ENCODE measurements around the gene CDKN2C.

CDKN2C gene

DNA sequence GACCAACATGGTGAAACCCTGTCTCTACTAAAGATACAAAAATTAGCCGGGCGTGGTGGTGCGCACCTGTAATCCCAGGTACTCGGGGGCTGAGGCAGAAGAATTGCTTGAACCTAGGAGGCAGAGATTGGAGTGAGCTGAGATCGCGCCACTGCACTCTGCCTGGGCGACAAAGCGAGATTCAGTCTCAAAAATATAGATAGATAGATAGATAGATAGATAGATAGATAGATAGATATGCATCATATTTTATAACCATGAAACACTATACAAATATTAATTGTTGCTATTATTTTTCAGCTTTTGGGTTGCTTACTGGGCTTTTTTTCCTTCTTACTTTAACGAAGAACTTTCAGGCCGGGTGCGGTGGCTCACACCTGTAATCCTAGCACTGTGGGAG, 5.2 kb upstream of the CDKN2C start:
- no peak for DNase-seq (ENCODE audit: low read depth in 2 of 2)

DNA sequence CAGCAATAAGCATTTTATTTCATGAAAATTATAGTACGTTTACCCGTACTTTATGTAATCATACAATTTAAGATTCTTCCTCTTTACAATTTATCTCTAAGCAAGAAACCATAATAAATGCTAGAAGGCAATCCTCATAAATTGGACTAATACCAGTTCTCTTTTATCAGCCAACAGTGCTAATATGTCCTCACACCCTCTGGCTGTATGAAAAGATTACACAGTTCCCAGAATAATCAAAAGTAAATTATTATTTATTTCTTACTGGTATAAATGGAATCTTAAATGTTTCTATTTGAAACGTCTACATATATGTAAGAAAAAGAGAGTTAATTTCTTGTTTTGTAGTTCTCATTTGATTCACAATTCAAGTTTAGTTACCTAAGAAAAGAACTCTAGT, 3.1 kb upstream of the CDKN2C start:
- no peak for DNase-seq (ENCODE audit: low read depth in 2 of 2)

DNA sequence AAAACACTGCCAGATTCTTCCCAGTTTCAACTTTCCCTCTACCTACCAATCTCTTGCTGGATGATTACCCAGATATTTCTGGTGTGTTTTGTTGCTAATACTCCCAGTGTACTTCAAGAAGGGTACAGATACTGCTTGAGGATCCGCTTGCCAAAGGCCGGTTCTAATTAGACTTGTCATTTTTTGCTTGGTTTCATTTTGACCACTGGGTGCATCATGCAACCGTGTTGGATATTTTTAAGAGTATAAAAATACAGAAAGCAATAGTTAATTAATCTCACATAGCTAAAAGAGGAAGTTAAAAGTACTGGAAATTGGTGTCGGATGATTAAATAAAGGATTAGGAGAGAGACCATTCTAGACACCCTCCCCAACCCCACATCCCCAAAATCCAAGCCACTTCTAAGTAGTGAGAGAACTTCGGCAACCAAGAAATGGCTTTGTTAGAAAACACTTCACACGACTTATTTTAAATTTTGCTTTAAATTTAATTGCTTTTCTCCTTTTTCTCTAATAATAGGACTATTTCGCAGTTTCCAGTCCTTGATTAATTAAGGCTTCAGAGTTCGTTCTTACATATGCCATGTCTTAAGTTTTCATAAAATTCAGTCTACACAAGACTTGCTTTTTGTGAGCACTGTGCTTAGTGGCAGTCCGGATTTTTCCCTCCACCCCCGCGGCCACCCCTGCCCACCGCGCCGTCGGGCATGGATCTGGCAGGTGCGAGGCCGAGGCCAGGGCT, 2.5 kb upstream of the CDKN2C start:
- DNase-seq (ENCODE audit: low read depth in 2 of 2): no peak

DNA sequence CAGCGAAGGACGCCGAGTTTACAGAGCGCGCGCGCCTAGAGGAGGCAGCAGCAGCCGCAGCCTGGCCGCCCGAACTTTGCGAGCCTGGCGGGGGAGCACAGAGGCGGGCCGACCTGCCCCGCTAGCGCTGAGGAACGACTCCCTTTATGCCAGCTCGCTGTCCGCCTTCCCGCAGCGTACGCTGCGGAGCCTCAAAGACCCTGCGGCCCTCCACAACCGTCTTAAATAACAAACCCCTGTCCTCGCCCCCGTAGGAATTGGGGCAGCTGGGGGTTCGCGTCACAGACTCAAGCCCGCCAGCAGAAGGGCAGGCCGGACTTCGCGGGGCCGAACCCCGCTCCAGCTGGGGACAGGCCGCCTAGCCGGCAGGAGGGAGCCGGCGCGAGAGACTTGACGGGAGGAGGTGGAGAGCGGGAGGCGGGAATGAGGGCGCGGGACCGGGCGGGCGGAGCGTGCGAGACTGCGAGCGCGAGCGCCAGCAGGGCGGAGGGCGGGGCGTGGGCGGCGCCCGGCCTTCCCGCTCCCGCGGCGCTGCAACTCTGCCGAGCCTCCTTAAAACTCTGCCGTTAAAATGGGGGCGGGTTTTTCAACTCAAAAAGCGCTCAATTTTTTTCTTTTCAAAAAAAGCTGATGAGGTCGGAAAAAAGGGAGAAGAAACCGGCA, 1.8 kb upstream of the CDKN2C start:
- peak; percentile 62 to 81 for DNase-seq (ENCODE audit: low read depth in 2 of 2)

DNA sequence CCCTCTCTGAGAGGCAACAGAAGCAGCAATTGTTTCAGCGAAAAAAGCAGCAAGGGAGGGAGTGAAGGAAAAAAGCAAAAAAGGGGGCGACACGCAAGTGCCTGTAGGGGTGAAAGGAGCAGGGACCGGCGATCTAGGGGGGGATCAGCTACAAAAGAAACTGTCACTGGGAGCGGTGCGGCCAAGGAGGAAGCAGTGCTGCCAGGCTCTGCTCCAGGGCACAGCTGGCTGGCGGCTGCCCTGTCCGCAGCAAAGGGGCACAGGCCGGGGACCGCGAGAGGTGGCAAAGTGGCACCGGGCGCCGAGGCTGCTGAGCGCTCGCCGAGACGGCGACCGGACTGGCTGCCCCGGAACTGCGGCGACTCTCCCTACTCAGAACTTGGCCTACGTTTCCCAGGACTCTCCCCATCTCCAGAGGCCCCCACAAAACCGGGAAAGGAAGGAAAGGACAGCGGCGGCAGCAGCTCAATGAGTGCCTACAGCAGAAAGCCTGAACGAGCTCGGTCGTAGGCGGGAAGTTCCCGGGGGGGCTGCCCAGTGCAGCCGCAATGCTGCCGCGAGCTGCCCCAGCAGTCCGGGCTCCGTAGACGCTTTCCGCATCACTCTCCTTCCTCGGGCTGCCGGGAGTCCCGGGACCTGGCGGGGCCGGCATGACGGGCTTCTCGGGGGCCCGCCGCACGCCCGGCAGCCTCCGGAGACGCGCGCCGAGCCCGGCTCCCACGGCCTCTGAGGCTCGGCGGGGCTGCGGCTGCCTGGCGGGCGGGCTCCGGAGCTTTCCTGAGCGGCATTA, 1.0 kb upstream of the CDKN2C start:
- DNase-seq (ENCODE audit: low read depth in 2 of 2): peak in 1 of 2 donors; percentile 47

DNA sequence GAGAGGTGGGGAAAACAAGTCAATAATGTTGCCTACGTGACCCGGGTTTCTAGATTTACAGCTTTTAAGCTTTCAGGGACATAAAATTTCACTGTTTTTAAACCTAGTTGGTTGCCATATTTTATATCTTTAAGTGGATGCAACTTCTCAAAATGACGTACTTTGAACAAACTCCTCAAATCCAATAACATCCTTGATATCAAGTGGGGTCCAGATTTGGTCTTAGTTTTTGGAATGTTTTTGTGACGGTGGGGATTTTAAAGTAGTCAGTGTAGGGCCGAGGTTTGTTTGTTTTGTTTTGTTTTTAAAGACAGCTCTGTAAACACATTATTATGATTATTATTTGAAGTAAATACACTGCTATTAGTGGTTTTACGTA, 453 bp downstream of the CDKN2C start:
- no peak for DNase-seq (ENCODE audit: low read depth in 2 of 2)

DNA sequence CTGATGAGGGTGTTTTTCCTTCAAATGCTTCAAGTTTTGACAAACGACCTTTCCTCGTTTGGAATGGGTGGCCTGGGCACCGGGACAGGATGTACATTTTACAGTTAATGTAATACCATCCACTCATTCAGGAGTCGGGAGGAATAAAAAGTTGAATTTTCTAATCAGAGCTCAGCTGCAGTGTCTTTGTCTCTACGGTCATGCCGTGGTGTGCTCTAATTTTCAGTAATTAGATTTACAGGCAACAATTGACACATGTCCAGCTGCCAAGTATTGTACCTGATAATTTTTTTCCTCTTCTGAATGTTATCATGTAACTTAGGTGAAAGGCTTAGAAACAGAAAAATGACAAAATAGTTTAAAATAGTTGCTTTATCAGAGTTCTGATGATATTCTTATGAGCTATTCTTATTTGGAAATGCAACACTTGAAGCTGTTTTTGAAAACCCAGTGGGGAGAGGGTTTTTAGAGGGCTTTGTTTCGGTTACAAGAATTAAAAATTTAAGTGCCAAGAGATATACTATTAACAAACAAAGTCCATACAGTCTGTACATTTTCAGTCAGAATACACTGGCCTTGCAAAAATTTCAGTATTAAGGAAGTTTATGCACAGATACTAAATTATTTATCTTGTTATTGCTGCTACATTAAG, 1.0 kb downstream of the CDKN2C start:
- DNase-seq (ENCODE audit: low read depth in 2 of 2): no peak

DNA sequence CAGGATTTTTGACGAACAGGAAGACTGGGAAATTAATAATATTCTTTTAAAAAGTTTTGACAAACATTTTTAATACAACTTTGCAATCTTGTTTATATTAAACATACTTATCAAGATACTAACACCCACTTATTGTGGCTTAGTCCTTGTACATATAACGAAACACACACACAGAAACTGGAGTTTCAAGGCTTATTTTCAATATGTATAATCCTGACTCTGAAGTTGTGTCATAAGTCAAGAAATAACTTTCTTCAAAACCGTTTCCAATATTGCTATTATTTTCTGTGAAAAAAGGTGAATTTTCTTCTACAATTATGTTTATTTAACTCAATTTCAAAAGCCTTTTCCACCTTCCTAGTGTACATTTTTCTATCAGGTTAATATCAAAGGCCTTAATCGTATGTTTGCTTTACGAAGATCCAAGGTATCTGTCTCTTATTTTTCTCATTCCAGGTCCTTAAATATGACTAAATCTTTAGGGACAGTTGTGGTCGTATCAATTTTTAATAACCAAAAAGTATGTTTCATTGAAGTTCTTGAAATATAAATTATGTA, 1.8 kb downstream of the CDKN2C start:
- DNase-seq (ENCODE audit: low read depth in 2 of 2): no peak

DNA sequence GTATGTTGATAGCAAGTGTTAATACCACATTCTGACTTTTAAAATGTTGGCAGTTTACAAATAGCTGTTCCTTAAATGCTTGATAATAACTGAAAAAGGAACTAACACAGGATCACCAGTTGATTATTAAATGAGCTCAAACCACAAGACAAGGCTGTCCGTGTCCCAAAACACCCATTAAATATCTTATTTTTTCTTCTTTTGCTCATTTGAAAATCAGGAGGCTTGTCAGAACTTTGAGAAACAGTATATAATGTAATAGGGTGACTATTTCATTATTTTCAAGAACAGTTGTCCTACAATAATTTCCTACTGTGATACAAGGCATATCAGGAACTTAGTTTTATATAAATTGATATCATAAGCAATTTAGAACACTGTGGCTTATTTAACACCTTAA, 2.7 kb downstream of the CDKN2C start:
- no peak for DNase-seq (ENCODE audit: low read depth in 2 of 2)

DNA sequence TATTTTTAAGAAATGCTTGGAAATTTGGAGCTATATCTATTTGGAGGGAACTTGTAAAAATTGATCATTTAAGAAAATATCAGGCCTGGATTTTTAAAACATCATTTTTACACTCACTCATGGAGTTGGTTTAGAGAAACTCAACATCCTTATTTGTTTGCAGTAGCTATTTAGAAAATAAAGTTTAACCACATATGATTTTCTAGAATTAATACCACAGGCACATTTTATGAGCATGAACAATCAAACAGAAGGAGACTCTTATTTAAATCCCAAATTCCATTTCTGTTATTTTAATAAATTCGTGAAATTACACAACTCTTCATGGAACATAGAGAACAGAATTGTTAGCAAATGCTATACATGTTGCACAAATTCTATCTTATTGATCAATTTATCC, 3.2 kb downstream of the CDKN2C start:
- no peak for DNase-seq (ENCODE audit: low read depth in 2 of 2)

DNA sequence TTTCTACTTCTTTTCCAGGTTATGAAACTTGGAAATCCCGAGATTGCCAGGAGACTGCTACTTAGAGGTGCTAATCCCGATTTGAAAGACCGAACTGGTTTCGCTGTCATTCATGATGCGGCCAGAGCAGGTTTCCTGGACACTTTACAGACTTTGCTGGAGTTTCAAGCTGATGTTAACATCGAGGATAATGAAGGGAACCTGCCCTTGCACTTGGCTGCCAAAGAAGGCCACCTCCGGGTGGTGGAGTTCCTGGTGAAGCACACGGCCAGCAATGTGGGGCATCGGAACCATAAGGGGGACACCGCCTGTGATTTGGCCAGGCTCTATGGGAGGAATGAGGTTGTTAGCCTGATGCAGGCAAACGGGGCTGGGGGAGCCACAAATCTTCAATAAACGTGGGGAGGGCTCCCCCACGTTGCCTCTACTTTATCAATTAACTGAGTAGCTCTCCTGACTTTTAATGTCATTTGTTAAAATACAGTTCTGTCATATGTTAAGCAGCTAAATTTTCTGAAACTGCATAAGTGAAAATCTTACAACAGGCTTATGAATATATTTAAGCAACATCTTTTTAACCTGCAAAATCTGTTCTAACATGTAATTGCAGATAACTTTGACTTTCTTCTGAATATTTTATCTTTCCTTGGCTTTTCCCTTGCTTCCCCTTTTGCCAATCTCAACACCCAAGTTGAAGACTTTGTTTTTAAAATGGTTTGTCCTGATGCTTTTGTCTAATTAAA, 4.0 kb downstream of the CDKN2C start:
- DNase-seq (ENCODE audit: low read depth in 2 of 2): no peak

DNA sequence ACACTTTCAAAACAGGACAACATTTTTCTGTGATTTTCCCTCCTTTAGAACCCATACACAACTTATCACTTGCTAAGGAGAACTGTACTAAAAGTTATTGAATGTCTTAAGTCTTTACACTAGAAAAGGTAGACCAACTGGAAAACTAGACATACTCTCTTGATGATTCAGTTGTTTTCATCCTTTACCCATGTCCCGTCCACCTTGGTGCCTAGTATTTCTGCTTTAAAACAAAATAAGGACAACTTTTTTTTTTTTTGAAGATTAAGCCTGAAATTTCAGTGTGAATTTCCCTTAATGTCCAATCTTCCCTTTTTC, 4.5 kb downstream of the CDKN2C start:
- no peak for DNase-seq (ENCODE audit: low read depth in 2 of 2)

DNA sequence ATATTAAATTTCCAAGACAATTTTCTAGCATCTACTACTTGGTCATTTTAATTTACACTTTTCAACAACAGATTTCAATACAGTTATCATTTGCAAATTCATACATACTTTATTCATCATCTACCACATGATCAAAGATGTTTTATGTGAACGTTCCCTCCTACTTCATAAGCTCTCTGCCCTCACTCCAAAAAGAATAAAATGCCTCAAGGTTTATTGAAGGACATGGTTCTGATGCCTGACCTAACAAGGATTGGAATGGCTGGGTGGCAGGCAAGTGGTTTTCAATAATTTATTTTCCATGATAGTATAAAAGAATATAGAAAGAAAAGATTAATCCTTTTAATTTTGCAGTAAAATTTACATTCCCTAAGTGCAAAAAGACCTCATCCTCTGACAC, 5.4 kb downstream of the CDKN2C start:
- DNase-seq (ENCODE audit: low read depth in 2 of 2): no peak

DNA sequence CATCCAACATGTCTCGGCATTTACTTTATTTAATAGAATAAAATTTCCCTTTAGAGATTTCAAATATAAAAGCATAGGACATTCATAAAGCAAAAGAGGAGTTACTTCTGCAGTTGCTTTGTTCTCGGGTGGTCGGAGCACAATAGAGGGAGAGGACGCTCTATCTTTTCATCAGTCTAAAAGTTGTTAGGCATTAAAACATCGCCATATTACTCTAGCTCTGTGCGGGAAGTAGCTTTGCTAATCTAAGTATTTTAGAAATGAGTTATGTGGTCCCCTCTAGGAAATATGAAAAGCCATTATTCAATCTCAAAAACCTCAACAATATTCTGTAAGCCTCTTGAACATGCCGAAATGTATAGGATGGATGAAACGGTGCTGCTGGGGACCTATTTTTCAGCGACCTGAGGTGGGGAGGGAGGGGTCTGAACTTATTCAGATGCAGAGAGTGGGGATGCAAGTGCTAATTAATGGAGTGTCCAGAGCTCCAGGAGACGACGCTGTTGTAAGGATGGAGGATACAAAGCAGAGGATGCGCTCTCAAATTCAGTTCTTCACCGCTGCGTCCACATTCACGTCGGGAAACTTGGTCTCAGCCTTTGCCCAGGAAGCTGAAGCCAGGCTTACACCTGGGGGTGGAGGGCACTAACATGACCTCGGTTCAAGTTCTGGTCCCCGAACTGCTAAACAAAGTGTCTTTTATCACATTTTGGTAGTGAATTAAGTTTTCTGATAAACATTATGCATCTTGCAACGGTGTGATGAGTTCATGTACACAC, 6.3 kb downstream of the CDKN2C start:
- no peak for DNase-seq (ENCODE audit: low read depth in 2 of 2)

DNA sequence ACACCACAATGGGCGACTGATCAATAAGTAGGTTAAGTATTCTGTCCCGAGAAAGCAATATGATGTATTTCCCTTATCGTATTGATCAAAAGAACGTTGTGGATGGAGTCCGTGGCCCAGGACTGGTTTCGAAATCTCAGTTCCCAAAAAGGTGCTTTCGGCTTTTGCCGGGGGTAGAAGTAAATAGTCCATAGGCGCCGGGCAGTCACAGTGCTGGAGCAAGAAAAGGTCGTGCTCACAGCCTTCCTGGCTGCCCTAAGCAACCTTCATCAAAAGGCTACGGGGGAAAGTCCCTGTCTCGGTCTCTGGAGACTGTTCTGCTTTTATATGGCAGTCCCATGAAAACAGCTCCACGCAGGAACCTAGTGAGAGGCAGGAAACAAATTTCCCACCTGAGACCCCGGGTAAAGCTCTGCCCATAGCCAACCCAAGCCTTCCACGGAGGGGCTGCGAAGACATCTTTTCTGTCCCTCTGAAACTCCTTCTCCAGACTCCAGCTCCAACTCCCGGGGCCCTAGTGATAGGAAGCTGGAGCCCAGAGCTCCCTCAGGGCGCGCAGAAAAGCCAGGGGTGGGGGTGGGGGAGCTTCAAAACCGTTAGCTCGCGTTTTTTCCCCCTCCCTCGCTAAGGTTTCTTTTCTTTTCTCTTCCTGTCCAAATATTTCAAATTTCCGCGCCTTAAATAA, 7.0 kb downstream of the CDKN2C start:
- DNase-seq (ENCODE audit: low read depth in 2 of 2): peak in 1 of 2 donors; percentile 10

DNA sequence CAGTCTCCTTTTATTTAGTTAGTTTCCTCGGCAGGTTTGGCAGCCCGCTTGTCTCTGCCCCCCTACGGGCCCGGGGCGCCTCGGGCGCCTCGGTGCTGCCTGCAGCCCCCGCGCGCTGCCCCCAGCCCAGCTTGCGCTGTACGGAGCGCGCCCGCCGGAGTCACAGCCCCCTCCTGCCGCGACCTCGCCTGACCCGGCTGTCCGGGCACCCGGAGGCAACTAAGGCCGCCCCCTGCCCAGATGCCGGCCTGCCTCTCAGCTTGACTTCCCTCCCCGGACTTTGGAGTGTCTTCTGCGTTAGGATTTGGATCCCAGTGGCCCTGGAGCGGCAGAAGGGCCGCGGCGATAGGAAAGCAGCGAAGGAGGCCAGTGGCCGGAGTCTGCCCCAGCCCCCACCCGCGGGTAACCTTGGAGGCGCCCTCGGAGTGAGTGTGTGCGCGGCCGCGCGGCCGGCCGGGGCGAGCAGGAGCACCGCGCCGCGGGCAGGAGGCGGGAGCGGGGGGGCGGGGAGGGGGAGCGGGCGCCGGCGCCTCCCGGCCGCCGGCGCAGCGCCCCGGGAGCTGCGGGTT, 7.6 kb downstream of the CDKN2C start:
- DNase-seq (ENCODE audit: low read depth in 2 of 2): no peak

DNA sequence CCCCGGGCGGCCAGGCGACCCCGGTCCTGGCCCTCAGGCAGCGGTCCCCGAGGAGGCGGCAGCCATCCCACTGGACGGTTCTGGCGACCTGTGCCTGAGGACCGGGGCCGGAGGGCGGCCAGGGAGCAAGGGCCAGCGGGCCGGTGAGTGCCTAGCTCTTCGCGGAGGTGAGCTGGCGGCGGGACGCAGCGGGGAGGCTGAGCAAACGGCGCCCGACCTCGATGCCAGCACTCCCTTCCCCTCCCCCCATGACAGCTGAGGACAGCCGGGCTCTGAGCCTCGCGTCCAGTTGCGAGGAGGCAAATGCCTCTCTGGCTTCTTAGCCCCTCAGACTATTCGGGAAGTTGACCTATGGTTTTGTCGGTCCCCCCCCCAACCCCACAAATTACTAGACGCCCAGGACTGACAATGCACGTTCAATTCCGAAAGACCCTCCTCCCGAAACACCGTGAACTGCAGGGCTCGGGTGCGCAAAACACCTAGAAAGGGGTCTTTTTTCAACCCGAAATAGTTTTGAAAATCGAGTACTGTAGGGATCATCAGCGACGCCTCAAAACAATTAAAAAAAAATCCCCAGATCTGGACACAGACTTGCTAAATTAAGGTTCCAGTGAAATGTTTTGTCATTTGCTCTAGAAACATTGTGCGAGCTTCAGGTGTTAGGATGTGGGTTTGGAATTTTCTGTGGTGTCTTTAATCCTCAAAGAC, 8.3 kb downstream of the CDKN2C start:
- DNase-seq (ENCODE audit: low read depth in 2 of 2): peak in 1 of 2 donors; percentile 17

DNA sequence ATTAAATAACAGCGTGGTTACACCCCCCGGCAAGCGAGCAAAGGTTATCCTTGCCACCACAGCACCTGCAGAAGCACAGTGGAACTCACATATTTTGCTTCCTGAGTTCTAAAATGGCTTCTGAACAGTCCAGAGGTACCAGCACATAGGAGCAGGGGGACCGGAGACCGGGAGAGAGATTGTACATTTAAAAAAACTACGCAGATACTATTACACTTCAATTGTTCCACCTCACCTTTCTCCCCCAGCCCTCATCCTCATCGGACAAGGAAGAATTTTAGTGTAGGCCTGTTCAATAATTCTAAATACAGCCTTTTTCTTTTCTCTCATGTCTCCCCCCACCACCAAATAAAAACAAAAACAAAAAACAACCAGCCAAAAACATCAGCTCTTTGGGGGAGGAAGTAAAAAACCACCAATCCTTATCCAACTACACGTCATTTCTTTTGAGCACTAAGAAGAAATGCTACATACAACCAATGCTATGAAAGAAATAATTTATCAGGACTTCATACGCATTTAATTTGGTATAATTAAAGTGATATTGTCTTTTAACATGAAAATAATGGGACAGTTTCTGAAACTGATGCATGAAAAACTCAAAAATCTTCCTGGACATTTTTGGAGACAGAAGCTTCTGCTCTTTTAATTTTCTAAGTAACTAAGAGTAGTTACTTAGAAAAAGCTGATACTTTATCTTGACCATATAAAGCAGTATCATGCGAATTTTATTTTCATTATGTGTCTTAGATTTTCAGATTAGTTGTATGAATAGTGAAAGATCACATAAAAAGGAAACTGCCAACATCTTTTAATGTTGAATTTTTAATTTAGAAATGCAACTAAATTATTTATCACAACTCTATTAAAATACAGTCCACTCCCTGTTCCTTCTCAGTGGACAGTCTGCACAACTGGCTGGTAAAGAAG, 9.1 kb downstream of the CDKN2C start:
- no peak for DNase-seq (ENCODE audit: low read depth in 2 of 2)

Data from stimulated activated CD8-positive, alpha-beta memory T cell treated with anti-CD3 and anti-CD28 coated beads, Interleukin-7, amount 100 ng/mL, for 4 hours (primary cell).